PC-3 (cell line): Measurements from ENCODE around the gene CEP131.

Experiments
- CTCF ChIP-seq: fragments of 300-600 bp; sonication (generic); conservative IDR thresholded peaks from 2 replicates; pipeline ENCODE4 v1.5.1; 2017; ENCODE audit warnings: antibody characterized with exemption, low read depth, mild to moderate bottlenecking, low read length
- EZH2 ChIP-seq: fragments of 300-600 bp; sonication (generic); IDR thresholded peaks from one replicate; pipeline ENCODE4 v1.6.1; 2017; ENCODE audit warnings: antibody characterized with exemption, mild to moderate bottlenecking, low read length; ENCODE audit not compliant: unreplicated experiment
- EZH2phosphoT487 ChIP-seq: fragments of 300-600 bp; sonication (generic); IDR thresholded peaks from 2 replicates; pipeline ENCODE4 v1.6.1; 2018; ENCODE audit warnings: mild to moderate bottlenecking, antibody characterized with exemption, low read length, borderline replicate concordance

GRCh38 chr17:81167638-81168037, 55.1 kb downstream of the CEP131 start:
- no peak for TF ChIP-seq EZH2
- TF ChIP-seq CTCF, result no peak
- TF ChIP-seq EZH2phosphoT487, result no peak
